Measurements from ENCODE around the gene ARG1. TPM values are rescaled to one million over a fixed set of nuclear protein-coding genes. Genes with fewer than 3 reads are reported as not detected.

Gene ARG1
- total RNA-seq, 1 experiment from 2014 or later: 0.69 TPM

DNA sequence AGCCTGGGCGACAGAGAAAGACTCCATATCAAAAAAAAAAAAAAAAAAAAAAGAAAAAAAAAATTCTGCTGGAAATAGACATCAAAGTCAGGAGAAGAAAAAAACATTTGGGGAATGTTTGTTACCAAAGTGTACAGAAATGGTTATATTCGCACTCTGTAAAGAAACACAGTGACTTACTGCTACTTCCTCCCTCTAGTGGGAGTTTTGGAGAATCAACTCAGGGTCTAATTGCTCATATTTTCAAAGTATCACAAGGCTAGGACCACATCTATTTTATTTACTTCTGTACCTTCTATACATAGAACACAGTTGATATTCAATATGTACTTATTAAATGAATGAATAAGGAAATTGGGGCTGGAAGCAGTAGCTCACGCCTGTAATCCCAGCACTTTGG lies 24.4 kb downstream of the ARG1 start:
- no peaks in the 10 kb centered on the region for H3K4me1 ChIP-seq (ENCODE audit: control insufficient read depth in 1 of 2, insufficient read depth in 2 of 2, low read length in 2 of 2)
- ChIA-PET CTCF (interaction anchor here (0.7 kb wide), 1 partner anchor 10 kb away, joined by 5 read pairs; no protein-coding TSS in a partner anchor), RAD21 (ENCODE audit: low non-redundant PET in 1 of 2, low total read pairs in 2 of 2, uncharacterized antibody in 2 of 2, unreplicated experiment in 2 of 2) (interaction anchor here in 1 of 2 experiments (0.6 kb wide), 1 partner anchor 712 kb away, joined by 6 read pairs; no protein-coding TSS in a partner anchor), POLR2A (no interaction called here)
- H3K9me2 ChIP-seq (ENCODE audit: insufficient read depth): no peaks in the 10 kb centered on the region
- peaks cover 21 to 42% of the 10 kb centered on the region in 2 experiments for H3K36me3 ChIP-seq (ENCODE audit: control insufficient read depth in 1 of 2, insufficient read depth in 2 of 2, low read length in 2 of 2)
- no peak overlapping the region for H2AFZ ChIP-seq (ENCODE audit: low read depth, low read length, poor library complexity, severe bottlenecking)
- H3K4me2 ChIP-seq (ENCODE audit: low read length): no peak overlapping the region
- no peaks in the 10 kb centered on the region for H3K9me3 ChIP-seq (ENCODE audit: control insufficient read depth in 1 of 2, insufficient read depth in 1 of 2, low read depth in 1 of 2, low read length in 2 of 2)
- H3K27me3 ChIP-seq (ENCODE audit: insufficient read depth, low read length): no peaks in the 10 kb centered on the region
- intact Hi-C loops (cut with micrococcal nuclease): no loop called here
- no peak overlapping the region for H3K27ac ChIP-seq (ENCODE audit: low read depth, low read length)
- ATAC-seq (peak; percentile 64; the same call in 1 of the 2 replicates), DNase-seq (ENCODE audit: low read depth, low spot score) (no peak)
- no TSS peak for BruUV-seq (replicated peaks)
- H4K20me1 ChIP-seq (ENCODE audit: insufficient read depth): no peaks in the 10 kb centered on the region
- no peak overlapping the region for H3K9ac ChIP-seq (ENCODE audit: low read length)
- H3K79me2 ChIP-seq (ENCODE audit: insufficient read depth, low read length): no peaks in the 10 kb centered on the region
- H3K4me3 ChIP-seq (replicated peaks in 1 of 2; ENCODE audit: low read depth in 1 of 2, low read length in 2 of 2): no peak overlapping the region
- no peak for TF ChIP-seq JUND (IDR thresholded peaks at IDR 0.05)
- TF ChIP-seq SRF (IDR thresholded peaks at IDR 0.05; ENCODE audit: low read depth): no peak
- no peak for TF ChIP-seq SIN3A (IDR thresholded peaks at IDR 0.05; ENCODE audit: low read depth)
- TF ChIP-seq ELF1 (IDR thresholded peaks at IDR 0.05; ENCODE audit: borderline replicate concordance, low read depth): no peak
- TF ChIP-seq, protein P1, sequence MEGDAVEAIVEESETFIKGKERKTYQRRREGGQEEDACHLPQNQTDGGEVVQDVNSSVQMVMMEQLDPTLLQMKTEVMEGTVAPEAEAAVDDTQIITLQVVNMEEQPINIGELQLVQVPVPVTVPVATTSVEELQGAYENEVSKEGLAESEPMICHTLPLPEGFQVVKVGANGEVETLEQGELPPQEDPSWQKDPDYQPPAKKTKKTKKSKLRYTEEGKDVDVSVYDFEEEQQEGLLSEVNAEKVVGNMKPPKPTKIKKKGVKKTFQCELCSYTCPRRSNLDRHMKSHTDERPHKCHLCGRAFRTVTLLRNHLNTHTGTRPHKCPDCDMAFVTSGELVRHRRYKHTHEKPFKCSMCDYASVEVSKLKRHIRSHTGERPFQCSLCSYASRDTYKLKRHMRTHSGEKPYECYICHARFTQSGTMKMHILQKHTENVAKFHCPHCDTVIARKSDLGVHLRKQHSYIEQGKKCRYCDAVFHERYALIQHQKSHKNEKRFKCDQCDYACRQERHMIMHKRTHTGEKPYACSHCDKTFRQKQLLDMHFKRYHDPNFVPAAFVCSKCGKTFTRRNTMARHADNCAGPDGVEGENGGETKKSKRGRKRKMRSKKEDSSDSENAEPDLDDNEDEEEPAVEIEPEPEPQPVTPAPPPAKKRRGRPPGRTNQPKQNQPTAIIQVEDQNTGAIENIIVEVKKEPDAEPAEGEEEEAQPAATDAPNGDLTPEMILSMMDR (IDR thresholded peaks at IDR 0.05 in 2 of 3, conservative IDR thresholded peaks at IDR 0.05 in 1 of 3; ENCODE audit: borderline replicate concordance in 1 of 3, insufficient read depth in 1 of 3, low read depth in 2 of 3, low read length in 2 of 3): peak in 2 of 3 experiments; percentile 40 to 52; a peak in 3 of 6 replicates
- TF ChIP-seq SP1 (IDR thresholded peaks at IDR 0.05; ENCODE audit: low read depth): no peak
- no peak for TF ChIP-seq ZFX (IDR thresholded peaks at IDR 0.05)

GRCh38 chr6:131600716-131601115 lies 27.7 kb downstream of the ARG1 start:
- no peak for DNase-seq (ENCODE audit: low read depth, low spot score)
- Histone ChIP-seq H3K27ac (ENCODE audit: low read depth, low read length) (no peak overlapping the region), H3K9me3 (ENCODE audit: control insufficient read depth in 1 of 2, insufficient read depth in 1 of 2, low read depth in 1 of 2, low read length in 2 of 2) (no peaks in the 10 kb centered on the region), H4K20me1 (ENCODE audit: insufficient read depth) (no peaks in the 10 kb centered on the region), H3K4me3 (replicated peaks in 1 of 2; ENCODE audit: low read depth in 1 of 2, low read length in 2 of 2) (no peak overlapping the region), H3K36me3 (ENCODE audit: control insufficient read depth in 1 of 2, insufficient read depth in 2 of 2, low read length in 2 of 2) (peaks cover 22 to 45% of the 10 kb centered on the region in 2 experiments), H3K27me3 (ENCODE audit: insufficient read depth, low read length) (no peaks in the 10 kb centered on the region), H3K9ac (ENCODE audit: low read length) (no peak overlapping the region), H3K4me1 (ENCODE audit: control insufficient read depth in 1 of 2, insufficient read depth in 2 of 2, low read length in 2 of 2) (no peaks in the 10 kb centered on the region), H3K79me2 (ENCODE audit: insufficient read depth, low read length) (no peaks in the 10 kb centered on the region), H2AFZ (ENCODE audit: low read depth, low read length, poor library complexity, severe bottlenecking) (no peak overlapping the region), H3K4me2 (ENCODE audit: low read length) (no peak overlapping the region), H3K9me2 (ENCODE audit: insufficient read depth) (no peaks in the 10 kb centered on the region)
- no TSS peak for BruUV-seq (replicated peaks)
- RAD21 ChIA-PET (ENCODE audit: low non-redundant PET in 1 of 2, low total read pairs in 2 of 2, uncharacterized antibody in 2 of 2, unreplicated experiment in 2 of 2): no interaction called here
- POLR2A ChIA-PET: no interaction called here
- CTCF ChIA-PET: no interaction called here
- intact Hi-C loops (cut with micrococcal nuclease): no loop called here
- ATAC-seq: no peak
- TF ChIP-seq ZBTB33 (IDR thresholded peaks at IDR 0.05; ENCODE audit: extremely low read depth, insufficient replicate concordance, low read length) (no peak), ATF3 (IDR thresholded peaks at IDR 0.05) (no peak), CEBPB (IDR thresholded peaks at IDR 0.05; ENCODE audit: low read depth) (no peak), EZH2 (IDR thresholded peaks at IDR 0.05) (no peak), YY1 (IDR thresholded peaks at IDR 0.05; ENCODE audit: extremely low read depth, insufficient replicate concordance, low read depth, low read length) (no peak), MAX (IDR thresholded peaks at IDR 0.05) (no peak), POLR2A (IDR thresholded peaks at IDR 0.05; ENCODE audit: borderline replicate concordance, extremely low read depth, insufficient read depth, insufficient read length) (no peak), POLR2AphosphoS5 (IDR thresholded peaks at IDR 0.05; ENCODE audit: low read depth, low read length) (no peak)
